Mesodermal cell (in vitro differentiated cells): Measurements from ENCODE around the gene AFMID.
"Not testable (repeated sequence)": the region's sequence is repeated elsewhere in the genome, so short reads cannot be mapped to it uniquely, and the experiment has no call there.

Source experiments
- H3K27ac ChIP-seq: 2 replicates; pipeline ENCODE4 v1.7.0; 2013; ENCODE audit warnings: mild to moderate bottlenecking, low read depth, low read length, moderate library complexity; ENCODE audit not compliant: severe bottlenecking
- H3K36me3 ChIP-seq: 2 replicates; pipeline ENCODE4 v1.7.1; 2013; ENCODE audit warnings: mild to moderate bottlenecking, low read length, moderate library complexity; ENCODE audit not compliant: control insufficient read depth, insufficient read depth
- H3K4me1 ChIP-seq: one replicate; pipeline ENCODE4 v1.7.1; 2013; ENCODE audit warnings: mild to moderate bottlenecking, low read length; ENCODE audit not compliant: insufficient read depth, control insufficient read depth, poor library complexity, severe bottlenecking
- H3K4me3 ChIP-seq: 2 replicates; pipeline ENCODE4 v1.7.0; 2013; ENCODE audit warnings: low read length, control low read depth, mild to moderate bottlenecking; ENCODE audit not compliant: insufficient read depth, poor library complexity, severe bottlenecking; ENCODE audit errors: extremely low read depth
- H3K9me3 ChIP-seq: 2 replicates; pipeline ENCODE4 v1.7.1; 2013; ENCODE audit warnings: mild to moderate bottlenecking, low read length, moderate library complexity; ENCODE audit not compliant: control insufficient read depth
- WGBS, 2 experiments: methylation state at CpG; one replicate each; pipeline ENCODE4 v1.1.5; 2013; ENCODE audit warnings: missing lambda C conversion rate in 2 of 2; ENCODE audit not compliant: insufficient coverage in 2 of 2; 5-methylcytosine and 5-hydroxymethylcytosine counted together

Gene AFMID

DNA sequence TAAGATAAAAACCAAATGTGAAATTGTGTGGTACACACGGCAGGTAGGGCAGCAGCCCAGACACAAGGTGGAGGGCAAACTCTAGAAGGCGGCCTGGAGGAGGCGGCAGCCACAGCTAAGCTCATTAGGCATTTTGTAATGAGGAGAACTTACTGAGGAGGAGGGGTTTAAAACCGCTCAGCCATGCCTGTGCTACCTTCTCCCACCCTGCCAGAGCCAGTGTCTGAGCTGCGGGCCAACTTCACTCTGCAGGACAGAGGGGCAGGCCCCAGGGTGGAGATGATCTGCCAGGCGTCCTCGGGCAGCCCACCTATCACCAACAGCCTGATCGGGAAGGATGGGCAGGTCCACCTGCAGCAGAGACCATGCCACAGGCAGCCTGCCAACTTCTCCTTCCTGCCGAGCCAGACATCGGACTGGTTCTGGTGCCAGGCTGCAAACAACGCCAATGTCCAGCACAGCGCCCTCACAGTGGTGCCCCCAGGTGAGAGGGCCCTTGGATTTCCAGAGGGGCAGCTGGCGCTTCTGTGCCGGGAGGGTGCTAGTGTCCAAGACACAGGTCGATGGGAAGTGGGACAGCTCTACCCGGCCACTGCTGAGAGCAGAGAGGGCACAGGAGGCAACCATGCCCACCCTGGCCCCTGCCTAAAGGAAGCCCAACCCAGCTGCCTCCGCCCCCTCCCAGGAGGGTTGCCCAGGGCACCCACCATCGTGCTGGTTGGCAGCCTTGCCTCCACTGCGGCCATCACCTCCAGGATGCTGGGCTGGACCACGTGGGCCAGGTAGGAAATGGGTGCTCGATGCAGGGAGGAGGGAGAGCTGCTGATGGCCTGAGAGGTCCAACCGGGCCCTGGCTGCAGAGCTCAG lies 23.0 kb upstream of the AFMID start:
- no peak overlapping the region for H3K27ac ChIP-seq
- WGBS, 2 experiments = 86 to 94% methylated on average over 20 to 22 of the region's 22 CpGs

GRCh38 chr17:78164748-78165607 lies 22.2 kb upstream of the AFMID start:
- Histone ChIP-seq H3K9me3 (no peaks in the 10 kb centered on the region), H3K4me1 (no peaks in the 10 kb centered on the region), H3K36me3 (no peaks in the 10 kb centered on the region), H3K27ac (no peak overlapping the region), H3K4me3 (no peak overlapping the region)
- WGBS, 2 experiments = 91 to 98% methylated on average over 14 to 16 of the region's 16 CpGs

More for the DNA sequence above, 23.0 kb upstream of the AFMID start:
- Histone ChIP-seq H3K36me3 (no peaks in the 10 kb centered on the region), H3K4me3 (no peak overlapping the region), H3K9me3 (no peaks in the 10 kb centered on the region), H3K4me1 (peaks cover 4% of the 10 kb centered on the region)

DNA sequence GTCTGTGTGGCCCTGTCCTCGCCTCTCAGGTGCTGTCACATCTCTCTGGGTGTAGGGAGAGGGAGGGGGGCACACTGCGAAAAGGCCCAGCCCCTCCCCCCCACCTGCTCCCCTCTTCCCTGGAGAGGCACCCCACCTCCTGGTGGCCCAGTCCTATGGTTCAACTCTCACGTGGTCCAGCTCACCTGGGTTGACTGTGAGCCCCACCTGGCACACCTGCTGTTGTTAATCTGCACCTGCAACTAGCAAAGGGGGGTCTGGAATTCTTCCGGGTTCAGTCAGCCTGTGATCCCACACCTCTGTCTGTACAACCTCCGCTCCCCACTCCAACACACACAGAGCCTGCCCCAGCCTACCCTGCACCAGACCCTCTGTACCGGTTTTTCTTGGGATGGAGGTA lies 20.7 kb upstream of the AFMID start:
- H3K36me3 ChIP-seq = peaks cover 4% of the 10 kb centered on the region
- H3K4me1 ChIP-seq = no peaks in the 10 kb centered on the region
- H3K9me3 ChIP-seq = no peaks in the 10 kb centered on the region
- no peak overlapping the region for H3K27ac ChIP-seq
- 80% methylated on average over 1 of the region's 6 CpGs; no CpG with 5 or more reads in 1 of the 2 experiments for WGBS, 2 experiments
- H3K4me3 ChIP-seq = no peak overlapping the region

- 1% methylated on average over 58 to 67 of the region's 84 CpGs for WGBS, 2 experiments
- H3K36me3 ChIP-seq = peaks cover 6% of the 10 kb centered on the region
- no peak within 1 kb of the TSS for H3K27ac ChIP-seq
- no peaks in the 10 kb centered on the region for H3K9me3 ChIP-seq
- H3K4me3 ChIP-seq = peak within 1 kb of the TSS; percentile 58
- peaks cover 14% of the 10 kb centered on the region for H3K4me1 ChIP-seq
Observed at GRCh38 chr17:78168242-78168902, 18.8 kb upstream of the AFMID start, which contains the start of gene SYNGR2. Gene SYNGR2 (plus strand): TSS chr17:78168581. CDS start chr17:78168617, 36 bp downstream.

GRCh38 chr17:78168903-78169793 lies 18.0 kb upstream of the AFMID start:
- Histone ChIP-seq H3K36me3 (peaks cover 14% of the 10 kb centered on the region), H3K9me3 (no peaks in the 10 kb centered on the region), H3K27ac (no peak overlapping the region), H3K4me1 (peaks cover 21% of the 10 kb centered on the region), H3K4me3 (peak overlapping the region; percentile 58)
- WGBS, 2 experiments = 19 to 57% methylated on average over 6 to 18 of the region's 38 CpGs

GRCh38 chr17:78170692-78171590 lies 16.2 kb upstream of the AFMID start:
- Histone ChIP-seq H3K9me3 (no peaks in the 10 kb centered on the region), H3K36me3 (peaks cover 30% of the 10 kb centered on the region), H3K4me1 (peaks cover 25% of the 10 kb centered on the region), H3K27ac (no peak overlapping the region), H3K4me3 (no peak overlapping the region)
- WGBS, 2 experiments = 92 to 93% methylated on average over 23 to 28 of the region's 31 CpGs

DNA sequence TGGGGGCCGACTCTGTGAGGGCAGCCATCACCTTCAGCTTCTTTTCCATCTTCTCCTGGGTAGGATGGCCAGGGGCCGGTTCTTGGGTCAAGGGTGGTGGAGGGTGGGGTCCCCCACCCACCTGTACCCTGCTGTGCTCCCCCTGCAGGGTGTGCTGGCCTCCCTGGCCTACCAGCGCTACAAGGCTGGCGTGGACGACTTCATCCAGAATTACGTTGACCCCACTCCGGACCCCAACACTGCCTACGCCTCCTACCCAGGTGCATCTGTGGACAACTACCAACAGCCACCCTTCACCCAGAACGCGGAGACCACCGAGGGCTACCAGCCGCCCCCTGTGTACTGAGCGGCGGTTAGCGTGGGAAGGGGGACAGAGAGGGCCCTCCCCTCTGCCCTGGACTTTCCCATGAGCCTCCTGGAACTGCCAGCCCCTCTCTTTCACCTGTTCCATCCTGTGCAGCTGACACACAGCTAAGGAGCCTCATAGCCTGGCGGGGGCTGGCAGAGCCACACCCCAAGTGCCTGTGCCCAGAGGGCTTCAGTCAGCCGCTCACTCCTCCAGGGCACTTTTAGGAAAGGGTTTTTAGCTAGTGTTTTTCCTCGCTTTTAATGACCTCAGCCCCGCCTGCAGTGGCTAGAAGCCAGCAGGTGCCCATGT lies 15.4 kb upstream of the AFMID start:
- peaks cover 29% of the 10 kb centered on the region for H3K4me1 ChIP-seq
- H3K9me3 ChIP-seq, H3K27ac ChIP-seq, H3K4me3 ChIP-seq: not testable (repeated sequence)
- H3K36me3 ChIP-seq = peaks cover 38% of the 10 kb centered on the region
- WGBS, 2 experiments = 93 to 95% methylated on average over 12 to 19 of the region's 19 CpGs

DNA sequence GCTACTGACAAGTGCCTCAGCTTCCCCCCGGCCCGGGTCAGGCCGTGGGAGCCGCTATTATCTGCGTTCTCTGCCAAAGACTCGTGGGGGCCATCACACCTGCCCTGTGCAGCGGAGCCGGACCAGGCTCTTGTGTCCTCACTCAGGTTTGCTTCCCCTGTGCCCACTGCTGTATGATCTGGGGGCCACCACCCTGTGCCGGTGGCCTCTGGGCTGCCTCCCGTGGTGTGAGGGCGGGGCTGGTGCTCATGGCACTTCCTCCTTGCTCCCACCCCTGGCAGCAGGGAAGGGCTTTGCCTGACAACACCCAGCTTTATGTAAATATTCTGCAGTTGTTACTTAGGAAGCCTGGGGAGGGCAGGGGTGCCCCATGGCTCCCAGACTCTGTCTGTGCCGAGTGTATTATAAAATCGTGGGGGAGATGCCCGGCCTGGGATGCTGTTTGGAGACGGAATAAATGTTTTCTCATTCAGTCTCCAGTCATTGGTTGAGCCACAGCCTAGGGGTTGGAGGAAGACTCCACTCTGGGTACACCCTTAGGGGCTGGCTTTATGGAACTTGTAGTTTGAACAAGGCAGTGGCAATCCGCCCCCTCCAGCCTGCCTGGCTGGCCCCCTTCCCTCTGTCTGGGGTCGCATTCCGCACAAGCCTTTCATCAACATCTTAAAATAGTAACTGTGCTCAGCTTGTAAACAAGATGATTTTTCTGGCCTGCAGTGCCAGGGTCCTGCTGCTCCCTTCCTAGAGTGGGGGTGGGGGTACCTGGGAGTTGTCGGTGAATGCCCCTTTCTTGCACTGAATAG lies 14.7 kb upstream of the AFMID start:
- peak overlapping the region; percentile 90 for H3K27ac ChIP-seq
- H3K36me3 ChIP-seq = peaks cover 42% of the 10 kb centered on the region
- WGBS, 2 experiments = 56 to 62% methylated on average over 16 to 19 of the region's 19 CpGs

More for the DNA sequence above, 14.7 kb upstream of the AFMID start:
- H3K4me3 ChIP-seq = no peak overlapping the region
- peaks cover 29% of the 10 kb centered on the region for H3K4me1 ChIP-seq
- no peaks in the 10 kb centered on the region for H3K9me3 ChIP-seq
